ENCODE results near the gene HRH1. TPM values are rescaled to one million over a fixed set of nuclear protein-coding genes. Genes with fewer than 3 reads are reported as not detected.

Gene HRH1
- total RNA-seq, 1 experiment from 2014 or later: 7.0 TPM

DNA sequence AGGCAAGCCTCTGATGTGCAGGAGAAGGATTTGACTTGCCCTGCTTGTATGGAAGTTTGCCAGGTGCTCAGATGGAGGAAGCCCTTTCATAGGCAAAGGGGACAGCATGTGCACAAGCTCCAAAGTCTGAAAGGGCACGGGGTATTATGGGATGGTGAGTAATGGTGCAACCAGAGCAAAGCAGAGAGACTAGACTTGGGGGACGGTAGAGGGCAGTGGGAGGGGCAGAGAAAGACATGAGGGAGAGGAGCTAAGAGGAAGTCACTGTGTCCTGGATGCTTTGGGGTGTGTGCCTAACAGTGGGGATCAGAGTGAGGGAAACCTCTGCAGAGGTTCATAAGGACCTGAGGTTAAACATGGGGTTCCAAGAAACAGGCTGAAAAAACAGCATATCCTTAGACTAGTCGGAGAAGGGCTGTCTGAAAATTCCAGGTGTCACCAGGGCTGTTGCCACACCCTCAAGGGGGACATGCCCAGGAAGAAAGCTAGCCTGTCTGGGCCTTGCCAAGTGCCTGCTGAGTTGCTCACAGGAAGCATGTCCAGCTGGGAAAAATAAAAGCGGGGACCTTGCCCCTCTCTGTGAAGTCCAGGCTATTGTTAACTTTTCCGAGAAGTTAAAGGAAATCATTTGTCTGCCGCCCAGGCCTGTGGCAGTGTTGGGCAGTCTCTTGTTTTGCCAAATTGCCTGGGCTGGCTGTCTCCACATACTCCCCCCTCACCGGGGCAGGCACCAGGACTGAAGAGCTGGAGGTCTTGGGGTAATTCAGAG is 47.1 kb downstream of the HRH1 start (continued):
- TF ChIP-seq CBX3 (IDR thresholded peaks at IDR 0.05; ENCODE audit: low read depth) (peak; percentile 64; the same call in 1 of the 2 replicates), TCF7L2 (IDR thresholded peaks at IDR 0.05; ENCODE audit: borderline replicate concordance, extremely low read depth, insufficient read depth, insufficient read length) (no peak), EGR1 (IDR thresholded peaks at IDR 0.05; ENCODE audit: low read depth) (no peak), FOSL1 (IDR thresholded peaks at IDR 0.05; ENCODE audit: low read depth) (no peak), SRF (IDR thresholded peaks at IDR 0.05; ENCODE audit: low read depth) (no peak), POLR2A (IDR thresholded peaks at IDR 0.05; ENCODE audit: borderline replicate concordance, extremely low read depth, insufficient read depth, insufficient read length) (no peak), JUND (IDR thresholded peaks at IDR 0.05) (peak; percentile 29; the same call in 1 of the 2 replicates)
- TF ChIP-seq, protein P1, sequence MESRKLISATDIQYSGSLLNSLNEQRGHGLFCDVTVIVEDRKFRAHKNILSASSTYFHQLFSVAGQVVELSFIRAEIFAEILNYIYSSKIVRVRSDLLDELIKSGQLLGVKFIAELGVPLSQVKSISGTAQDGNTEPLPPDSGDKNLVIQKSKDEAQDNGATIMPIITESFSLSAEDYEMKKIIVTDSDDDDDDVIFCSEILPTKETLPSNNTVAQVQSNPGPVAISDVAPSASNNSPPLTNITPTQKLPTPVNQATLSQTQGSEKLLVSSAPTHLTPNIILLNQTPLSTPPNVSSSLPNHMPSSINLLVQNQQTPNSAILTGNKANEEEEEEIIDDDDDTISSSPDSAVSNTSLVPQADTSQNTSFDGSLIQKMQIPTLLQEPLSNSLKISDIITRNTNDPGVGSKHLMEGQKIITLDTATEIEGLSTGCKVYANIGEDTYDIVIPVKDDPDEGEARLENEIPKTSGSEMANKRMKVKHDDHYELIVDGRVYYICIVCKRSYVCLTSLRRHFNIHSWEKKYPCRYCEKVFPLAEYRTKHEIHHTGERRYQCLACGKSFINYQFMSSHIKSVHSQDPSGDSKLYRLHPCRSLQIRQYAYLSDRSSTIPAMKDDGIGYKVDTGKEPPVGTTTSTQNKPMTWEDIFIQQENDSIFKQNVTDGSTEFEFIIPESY (IDR thresholded peaks at IDR 0.05; ENCODE audit: extremely low read depth, insufficient replicate concordance, low read length): no peak
- TF ChIP-seq, protein P2, sequence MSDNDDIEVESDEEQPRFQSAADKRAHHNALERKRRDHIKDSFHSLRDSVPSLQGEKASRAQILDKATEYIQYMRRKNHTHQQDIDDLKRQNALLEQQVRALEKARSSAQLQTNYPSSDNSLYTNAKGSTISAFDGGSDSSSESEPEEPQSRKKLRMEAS (IDR thresholded peaks at IDR 0.05): peak; percentile 50
- TF ChIP-seq, protein P3, sequence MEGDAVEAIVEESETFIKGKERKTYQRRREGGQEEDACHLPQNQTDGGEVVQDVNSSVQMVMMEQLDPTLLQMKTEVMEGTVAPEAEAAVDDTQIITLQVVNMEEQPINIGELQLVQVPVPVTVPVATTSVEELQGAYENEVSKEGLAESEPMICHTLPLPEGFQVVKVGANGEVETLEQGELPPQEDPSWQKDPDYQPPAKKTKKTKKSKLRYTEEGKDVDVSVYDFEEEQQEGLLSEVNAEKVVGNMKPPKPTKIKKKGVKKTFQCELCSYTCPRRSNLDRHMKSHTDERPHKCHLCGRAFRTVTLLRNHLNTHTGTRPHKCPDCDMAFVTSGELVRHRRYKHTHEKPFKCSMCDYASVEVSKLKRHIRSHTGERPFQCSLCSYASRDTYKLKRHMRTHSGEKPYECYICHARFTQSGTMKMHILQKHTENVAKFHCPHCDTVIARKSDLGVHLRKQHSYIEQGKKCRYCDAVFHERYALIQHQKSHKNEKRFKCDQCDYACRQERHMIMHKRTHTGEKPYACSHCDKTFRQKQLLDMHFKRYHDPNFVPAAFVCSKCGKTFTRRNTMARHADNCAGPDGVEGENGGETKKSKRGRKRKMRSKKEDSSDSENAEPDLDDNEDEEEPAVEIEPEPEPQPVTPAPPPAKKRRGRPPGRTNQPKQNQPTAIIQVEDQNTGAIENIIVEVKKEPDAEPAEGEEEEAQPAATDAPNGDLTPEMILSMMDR (IDR thresholded peaks at IDR 0.05 in 2 of 3, conservative IDR thresholded peaks at IDR 0.05 in 1 of 3; ENCODE audit: borderline replicate concordance in 1 of 3, insufficient read depth in 1 of 3, low read depth in 2 of 3, low read length in 2 of 3): no peak

Measured in HCT116 (cell line).